Measurements from ENCODE around the gene MTA3.

The MTA3 gene

DNA sequence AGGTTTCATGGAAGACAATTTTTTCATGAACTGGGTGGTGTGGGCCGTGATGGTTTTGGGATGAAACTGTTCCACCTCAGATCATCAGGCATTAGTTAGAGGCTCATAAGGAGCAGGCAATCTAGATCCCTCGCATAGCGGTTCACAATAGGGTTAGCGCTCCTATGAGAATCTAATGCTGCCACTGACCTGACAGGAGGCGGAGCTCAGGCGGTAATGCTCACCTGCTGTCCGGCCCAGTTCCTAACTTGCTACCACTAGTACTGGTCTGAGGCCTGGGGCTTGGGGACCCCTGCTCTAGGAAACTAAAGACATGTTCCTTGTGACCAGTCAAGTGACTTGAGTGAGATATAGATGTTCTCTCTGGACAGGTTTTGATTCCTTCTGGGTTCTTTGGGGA is 146.3 kb downstream of the MTA3 start:
- Histone ChIP-seq H3K9ac (ENCODE audit: low read length) (no peak overlapping the region), H3F3A (ENCODE audit: insufficient read depth, low read length) (no peaks in the 10 kb centered on the region), H2AFZ (ENCODE audit: low read length) (no peak overlapping the region), H3K4me2 (ENCODE audit: low read length) (no peak overlapping the region), H3K4me1 (ENCODE audit: insufficient read depth, low read length, severe bottlenecking) (no peaks in the 10 kb centered on the region), H3K27ac (ENCODE audit: low read depth, low read length, poor library complexity, severe bottlenecking) (no peak overlapping the region), H3K4me3 (ENCODE audit: low read depth, low read length, poor library complexity, severe bottlenecking) (no peak overlapping the region), H3K9me3 (ENCODE audit: low read length) (no peaks in the 10 kb centered on the region), H3K9me2 (ENCODE audit: low read depth, low read length) (no peaks in the 10 kb centered on the region), H3K79me2 (ENCODE audit: insufficient read depth, low read length) (no peaks in the 10 kb centered on the region), H3K36me3 (ENCODE audit: insufficient read depth, low read length) (peaks cover 10% of the 10 kb centered on the region; the same call in 1 of the 2 replicates), H3K27me3 (ENCODE audit: insufficient read depth, low read length) (no peaks in the 10 kb centered on the region), H4K20me1 (ENCODE audit: insufficient read depth, low read length) (no peaks in the 10 kb centered on the region)
- TF ChIP-seq, protein P1, sequence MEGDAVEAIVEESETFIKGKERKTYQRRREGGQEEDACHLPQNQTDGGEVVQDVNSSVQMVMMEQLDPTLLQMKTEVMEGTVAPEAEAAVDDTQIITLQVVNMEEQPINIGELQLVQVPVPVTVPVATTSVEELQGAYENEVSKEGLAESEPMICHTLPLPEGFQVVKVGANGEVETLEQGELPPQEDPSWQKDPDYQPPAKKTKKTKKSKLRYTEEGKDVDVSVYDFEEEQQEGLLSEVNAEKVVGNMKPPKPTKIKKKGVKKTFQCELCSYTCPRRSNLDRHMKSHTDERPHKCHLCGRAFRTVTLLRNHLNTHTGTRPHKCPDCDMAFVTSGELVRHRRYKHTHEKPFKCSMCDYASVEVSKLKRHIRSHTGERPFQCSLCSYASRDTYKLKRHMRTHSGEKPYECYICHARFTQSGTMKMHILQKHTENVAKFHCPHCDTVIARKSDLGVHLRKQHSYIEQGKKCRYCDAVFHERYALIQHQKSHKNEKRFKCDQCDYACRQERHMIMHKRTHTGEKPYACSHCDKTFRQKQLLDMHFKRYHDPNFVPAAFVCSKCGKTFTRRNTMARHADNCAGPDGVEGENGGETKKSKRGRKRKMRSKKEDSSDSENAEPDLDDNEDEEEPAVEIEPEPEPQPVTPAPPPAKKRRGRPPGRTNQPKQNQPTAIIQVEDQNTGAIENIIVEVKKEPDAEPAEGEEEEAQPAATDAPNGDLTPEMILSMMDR (IDR thresholded peaks at IDR 0.05; ENCODE audit: low read length), result no peak
- TF ChIP-seq EZH2 (IDR thresholded peaks at IDR 0.05; ENCODE audit: borderline replicate concordance, low read length), result no peak

GRCh38 chr2:42721898-42722297 is 153.5 kb downstream of the MTA3 start:
- Histone ChIP-seq H4K20me1 (ENCODE audit: insufficient read depth, low read length) (no peaks in the 10 kb centered on the region), H3K9me3 (ENCODE audit: low read length) (no peaks in the 10 kb centered on the region), H3F3A (ENCODE audit: insufficient read depth, low read length) (no peaks in the 10 kb centered on the region), H3K4me1 (ENCODE audit: insufficient read depth, low read length, severe bottlenecking) (no peaks in the 10 kb centered on the region), H3K27me3 (ENCODE audit: insufficient read depth, low read length) (no peaks in the 10 kb centered on the region), H3K27ac (ENCODE audit: low read depth, low read length, poor library complexity, severe bottlenecking) (no peak overlapping the region), H3K4me2 (ENCODE audit: low read length) (no peak overlapping the region), H3K36me3 (ENCODE audit: insufficient read depth, low read length) (peaks cover 46% of the 10 kb centered on the region), H3K9ac (ENCODE audit: low read length) (no peak overlapping the region), H3K79me2 (ENCODE audit: insufficient read depth, low read length) (no peaks in the 10 kb centered on the region), H2AFZ (ENCODE audit: low read length) (no peak overlapping the region), H3K4me3 (ENCODE audit: low read depth, low read length, poor library complexity, severe bottlenecking) (no peak overlapping the region), H3K9me2 (ENCODE audit: low read depth, low read length) (no peaks in the 10 kb centered on the region)
- TF ChIP-seq EZH2 (IDR thresholded peaks at IDR 0.05; ENCODE audit: borderline replicate concordance, low read length), result no peak
- TF ChIP-seq, protein P1 (IDR thresholded peaks at IDR 0.05; ENCODE audit: low read length), result no peak

- Histone ChIP-seq H3K36me3 (ENCODE audit: insufficient read depth, low read length) (peaks cover 53% of the 10 kb centered on the region), H3K9ac (ENCODE audit: low read length) (no peak overlapping the region), H3F3A (ENCODE audit: insufficient read depth, low read length) (no peaks in the 10 kb centered on the region), H3K79me2 (ENCODE audit: insufficient read depth, low read length) (no peaks in the 10 kb centered on the region), H3K9me2 (ENCODE audit: low read depth, low read length) (no peaks in the 10 kb centered on the region), H3K4me2 (ENCODE audit: low read length) (no peak overlapping the region), H4K20me1 (ENCODE audit: insufficient read depth, low read length) (no peaks in the 10 kb centered on the region), H3K9me3 (ENCODE audit: low read length) (no peaks in the 10 kb centered on the region), H3K4me1 (ENCODE audit: insufficient read depth, low read length, severe bottlenecking) (no peaks in the 10 kb centered on the region), H2AFZ (ENCODE audit: low read length) (no peak overlapping the region), H3K4me3 (ENCODE audit: low read depth, low read length, poor library complexity, severe bottlenecking) (no peak overlapping the region), H3K27me3 (ENCODE audit: insufficient read depth, low read length) (no peaks in the 10 kb centered on the region), H3K27ac (ENCODE audit: low read depth, low read length, poor library complexity, severe bottlenecking) (no peak overlapping the region)
- no peak for TF ChIP-seq EZH2 (IDR thresholded peaks at IDR 0.05; ENCODE audit: borderline replicate concordance, low read length)
- TF ChIP-seq, protein P1 (IDR thresholded peaks at IDR 0.05; ENCODE audit: low read length), result no peak
These were observed 154.1 kb downstream of the MTA3 start for GRCh38 chr2:42722320-42723190.

All from OCI-LY1 (cell line).